GM21576 (cell line): Measurements from ENCODE around the gene DAB1.
A peak's percentile ranks its signal among the peaks of the same experiment; 100 is the strongest.

Experiments
- ATAC-seq: cut with Tn5 transposase; IDR thresholded peaks from one replicate; pipeline ENCODE4 v1.9.1; 2021; ENCODE audit warnings: mild to moderate bottlenecking, moderate library complexity; ENCODE audit not compliant: unreplicated experiment

DAB1 gene

DNA sequence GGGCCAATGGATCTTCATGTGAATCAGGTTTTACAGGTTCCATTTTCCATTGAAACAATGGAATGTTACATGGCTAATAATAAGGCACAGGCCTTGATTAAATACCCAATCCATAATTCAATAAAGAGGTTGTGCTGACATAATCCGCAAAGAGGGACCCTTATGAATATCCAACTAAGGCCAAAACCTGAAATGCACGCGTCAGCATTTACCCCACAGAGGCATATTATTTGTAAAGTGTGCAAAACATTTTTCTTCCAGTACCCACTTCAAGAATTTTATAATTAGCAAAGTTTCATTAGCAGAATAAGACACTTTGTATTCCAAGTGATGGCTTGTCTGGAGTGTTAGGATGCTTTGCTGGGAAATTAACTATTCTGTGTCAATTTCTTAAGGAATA, 237.4 kb downstream of the DAB1 start:
- ATAC-seq, result no peak

DNA sequence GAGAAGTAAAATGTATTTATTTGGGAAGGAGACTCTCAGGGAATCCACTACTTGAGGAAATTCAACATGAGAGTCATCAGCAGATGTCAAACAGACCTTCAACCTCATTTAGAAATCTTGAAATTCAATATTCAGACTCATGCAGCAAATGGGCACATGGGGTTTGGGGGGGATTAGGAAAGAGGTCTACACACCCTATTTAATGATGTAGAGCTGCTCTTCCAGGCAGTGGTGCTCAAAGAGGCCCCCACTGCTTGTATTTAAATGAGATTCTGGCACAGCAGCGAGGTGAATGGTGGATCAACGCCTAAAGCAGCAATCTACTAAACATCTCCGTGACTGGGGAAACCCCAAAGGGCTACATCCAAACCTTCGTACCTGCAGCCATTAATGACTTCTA, 244.9 kb downstream of the DAB1 start:
- no peak for ATAC-seq

DNA sequence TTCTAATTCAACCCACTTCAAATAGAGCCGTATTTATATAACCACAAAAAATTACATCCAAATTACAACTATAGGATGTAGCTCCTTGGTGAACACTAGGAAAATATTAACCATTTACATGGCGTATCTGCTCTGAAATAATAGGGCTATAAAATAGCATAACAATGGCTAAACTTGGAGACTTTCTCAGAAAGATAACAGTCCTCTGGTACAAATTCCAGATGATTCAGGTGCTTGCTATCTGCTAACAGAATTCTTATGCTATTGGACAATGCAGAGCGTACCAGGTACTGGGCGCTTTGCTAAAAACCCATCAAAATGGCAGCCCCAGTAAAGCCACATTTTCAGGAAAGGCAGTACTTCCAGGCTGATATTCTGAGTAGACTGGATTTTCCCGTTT, 248.4 kb downstream of the DAB1 start:
- no peak for ATAC-seq

- no peak for ATAC-seq
These were observed 251.8 kb downstream of the DAB1 start for GRCh38 chr1:57172040-57172439.

DNA sequence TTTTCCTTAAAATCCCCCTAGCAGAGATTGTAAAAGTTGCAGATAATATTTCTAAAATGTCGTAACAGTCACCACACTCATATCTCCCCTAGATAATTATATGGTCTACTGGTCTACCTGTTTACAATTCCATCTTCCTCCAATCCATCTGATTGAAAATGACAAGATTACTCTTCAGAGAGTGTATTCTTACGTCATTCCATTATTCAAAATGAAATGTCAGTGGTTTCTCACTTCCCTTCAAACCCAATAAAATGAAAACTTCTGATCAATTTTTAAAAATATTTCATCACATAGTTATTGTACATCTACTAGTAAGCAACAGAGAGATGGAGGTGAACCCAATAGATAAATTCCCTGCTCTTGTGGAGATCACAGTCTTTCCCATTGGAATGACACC, 255.9 kb downstream of the DAB1 start:
- no peak for ATAC-seq

DNA sequence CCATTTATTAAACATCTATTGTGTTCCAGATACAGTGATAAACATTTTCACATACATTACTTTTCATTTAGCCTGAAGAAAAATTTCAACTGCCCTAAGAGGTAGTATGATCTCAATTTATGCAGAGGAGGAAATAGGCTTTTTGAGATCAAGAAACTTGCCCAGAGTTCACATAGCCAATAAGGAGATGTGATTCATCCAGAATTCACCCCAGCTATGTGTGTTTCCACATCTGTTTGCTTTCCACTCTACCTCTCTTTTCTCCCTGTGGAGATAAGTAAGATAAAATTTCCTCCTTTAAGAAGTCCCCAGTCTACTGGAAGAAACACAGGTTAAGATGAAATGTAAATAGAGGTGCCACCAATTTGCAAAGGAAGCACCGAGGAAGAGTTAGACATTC, 258.3 kb downstream of the DAB1 start:
- ATAC-seq, result no peak

GRCh38 chr1:57164584-57164983, 259.3 kb downstream of the DAB1 start:
- no peak for ATAC-seq

- no peak for ATAC-seq
These were observed 260.1 kb downstream of the DAB1 start for GRCh38 chr1:57163789-57164188.

- no peak for ATAC-seq
These were observed 260.5 kb downstream of the DAB1 start for GRCh38 chr1:57163325-57163724.

- no peak for ATAC-seq
These were observed 261.1 kb downstream of the DAB1 start for GRCh38 chr1:57162607-57163261.

- no peak for ATAC-seq
These were observed 263.3 kb downstream of the DAB1 start for GRCh38 chr1:57160594-57160993.

GRCh38 chr1:57158604-57158998, 265.3 kb downstream of the DAB1 start:
- ATAC-seq, result no peak

- no peak for ATAC-seq
These were observed 265.8 kb downstream of the DAB1 start for GRCh38 chr1:57157818-57158603.

DNA sequence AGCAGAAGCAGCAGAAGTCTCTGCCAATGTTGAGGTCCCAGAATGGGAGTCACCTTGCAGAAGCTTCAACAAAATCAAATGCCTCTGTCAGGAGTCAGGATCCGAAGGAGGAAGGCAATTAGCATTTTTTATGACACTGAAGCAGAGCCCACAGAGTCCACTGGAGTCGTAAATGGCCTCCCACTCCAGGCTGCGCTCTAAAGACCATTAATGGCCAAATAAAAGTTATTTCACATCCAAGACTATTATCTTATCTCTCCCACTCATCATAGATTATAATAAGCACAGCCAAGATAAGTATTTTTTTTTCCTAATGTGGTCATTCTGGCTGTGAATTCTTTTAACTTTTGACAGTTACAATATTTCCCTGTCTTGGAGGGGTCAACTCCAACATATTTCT, 267.0 kb downstream of the DAB1 start:
- no peak for ATAC-seq

DNA sequence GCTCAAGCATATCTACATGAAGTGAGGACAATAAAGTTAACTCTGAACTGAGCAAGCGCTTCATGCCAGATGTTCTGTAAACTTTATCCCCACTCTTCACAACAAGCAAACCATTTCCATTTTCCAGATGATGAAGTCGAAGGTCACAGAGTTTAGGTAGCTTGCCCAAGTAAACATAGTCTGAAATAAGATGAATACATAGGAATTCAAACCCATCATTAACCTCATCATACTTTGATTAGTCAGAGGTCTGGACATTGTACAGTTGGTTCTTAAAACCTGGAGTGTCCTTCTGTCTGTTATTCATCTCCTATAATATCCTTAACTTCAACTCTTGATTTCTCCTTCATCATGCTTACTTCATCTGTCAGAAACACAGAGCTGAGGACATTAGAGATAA, 277.8 kb downstream of the DAB1 start:
- ATAC-seq, result no peak

DNA sequence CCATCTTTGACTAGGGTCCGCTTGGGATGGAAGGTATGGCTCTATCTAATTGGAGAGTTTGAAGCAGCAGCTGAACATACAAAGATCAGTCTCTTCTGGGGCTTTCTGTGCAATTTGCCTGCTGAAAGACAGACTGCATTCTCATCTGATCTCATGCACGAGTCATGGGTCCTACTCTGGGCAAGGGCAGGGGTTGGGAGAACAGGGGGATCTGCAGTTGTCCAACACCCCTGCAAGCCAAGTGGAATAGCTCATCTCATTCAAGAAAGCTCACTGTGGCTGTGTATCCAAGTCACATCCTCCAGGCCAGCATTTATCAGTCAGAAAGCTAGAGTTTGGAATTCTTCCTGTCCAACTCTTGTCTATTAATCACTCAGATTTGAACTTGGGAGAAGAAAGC, 280.9 kb downstream of the DAB1 start:
- no peak for ATAC-seq

DNA sequence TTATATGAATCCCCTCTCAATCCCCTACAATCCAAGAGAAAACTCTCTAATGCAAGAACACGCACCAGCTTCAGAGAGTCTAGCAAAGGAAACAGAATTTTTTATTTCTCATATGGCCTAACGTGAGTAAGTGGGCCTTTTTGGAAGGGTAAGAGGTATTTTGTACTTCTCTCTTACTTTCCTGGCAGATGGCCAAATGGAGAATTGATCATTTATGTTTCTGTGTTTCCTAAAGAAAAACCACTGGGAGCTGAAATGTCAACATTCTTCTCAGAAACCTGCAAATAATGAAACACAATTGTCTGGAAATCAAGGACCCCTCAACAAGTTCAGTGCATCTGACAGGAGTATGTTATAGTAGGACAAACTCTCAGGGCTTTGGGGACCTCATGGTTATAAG, 281.7 kb downstream of the DAB1 start:
- ATAC-seq, result no peak

GRCh38 chr1:57138432-57139078, 285.3 kb downstream of the DAB1 start:
- ATAC-seq, result no peak

DNA sequence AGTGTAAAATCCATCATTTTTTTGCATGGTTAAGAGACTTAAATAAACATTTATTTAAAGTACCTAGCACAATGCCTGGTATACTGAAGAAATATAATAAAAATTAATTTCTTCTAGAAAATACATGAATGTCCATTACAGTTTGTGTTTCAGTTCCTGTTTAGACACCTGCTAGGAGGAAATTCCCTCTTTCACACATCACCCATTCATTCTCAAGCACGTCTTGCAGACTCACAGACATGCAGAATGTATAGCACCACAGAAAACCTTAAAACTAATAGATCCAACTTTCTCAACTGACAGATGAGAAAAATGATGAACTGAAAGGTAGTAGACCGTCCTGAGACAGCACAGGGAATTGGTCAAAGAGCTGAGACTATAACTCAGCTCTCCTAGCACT, 285.9 kb downstream of the DAB1 start:
- peak; percentile 62 for ATAC-seq

DNA sequence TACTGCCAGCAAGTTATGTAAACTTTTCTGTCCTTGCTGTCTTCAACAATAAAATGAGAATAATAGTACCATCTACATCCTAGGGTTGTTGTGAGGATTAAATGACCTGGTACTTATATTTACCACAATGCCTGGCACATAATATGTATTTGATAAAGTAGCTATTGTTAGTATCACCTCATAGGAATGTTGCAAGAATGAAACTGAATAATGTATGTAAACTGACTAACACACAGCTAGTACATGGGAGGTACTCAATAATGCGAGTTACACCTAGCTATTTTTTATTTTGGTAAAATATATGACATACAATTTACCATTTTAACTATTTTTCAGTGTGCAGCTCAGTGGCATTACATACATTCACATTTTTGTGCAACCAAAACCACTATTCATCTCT, 289.1 kb downstream of the DAB1 start:
- ATAC-seq, result no peak

GRCh38 chr1:57133686-57134085, 290.2 kb downstream of the DAB1 start:
- ATAC-seq, result no peak

GRCh38 chr1:57132993-57133622, 290.8 kb downstream of the DAB1 start:
- ATAC-seq, result no peak
